Epidermal melanocyte (primary cell): ENCODE data around the gene OTX1.
"Not testable (repeated sequence)": the region's sequence is repeated elsewhere in the genome, so short reads cannot be mapped to it uniquely, and the experiment has no call there.

ENCODE experiments used
- DNase-seq: peaks from one replicate; pipeline ENCODE4 v3.0.0; 2011; ENCODE audit warnings: low spot score; ENCODE audit not compliant: insufficient read length

OTX1 gene

GRCh38 chr2:63050334-63051041 is at the start of gene OTX1:
Gene OTX1, plus strand, starts transcription at chr2:63050830. Its CDS starts 2,161 bp downstream, at chr2:63052991.
- DNase-seq = no peak

- DNase-seq = no peak
Measured at GRCh38 chr2:63001576-63001975, 49.1 kb upstream of the OTX1 start.

GRCh38 chr2:63003351-63003750 is 47.3 kb upstream of the OTX1 start:
- no peak for DNase-seq

GRCh38 chr2:63007813-63008458 is 42.7 kb upstream of the OTX1 start:
- DNase-seq = no peak

- no peak for DNase-seq
Measured at GRCh38 chr2:63008838-63009237, 41.8 kb upstream of the OTX1 start.

GRCh38 chr2:63009490-63009889 is 41.1 kb upstream of the OTX1 start:
- DNase-seq = no peak

- DNase-seq = no peak
Measured at GRCh38 chr2:63012541-63012940, 38.1 kb upstream of the OTX1 start.

- no peak for DNase-seq
Measured at GRCh38 chr2:63013438-63013837, 37.2 kb upstream of the OTX1 start.

GRCh38 chr2:63015389-63015788 is 35.2 kb upstream of the OTX1 start:
- DNase-seq = no peak

GRCh38 chr2:63018439-63018838 is 32.2 kb upstream of the OTX1 start:
- DNase-seq = no peak

GRCh38 chr2:63019686-63020085 is 30.9 kb upstream of the OTX1 start:
- not testable (repeated sequence) for DNase-seq

- DNase-seq = no peak
Measured at GRCh38 chr2:63023444-63023843, 27.2 kb upstream of the OTX1 start.

- DNase-seq = no peak
Measured at GRCh38 chr2:63027220-63027619, 23.4 kb upstream of the OTX1 start.

- no peak for DNase-seq
Measured at GRCh38 chr2:63029058-63029457, 21.6 kb upstream of the OTX1 start.

- no peak for DNase-seq
Measured at GRCh38 chr2:63034526-63034925, 16.1 kb upstream of the OTX1 start.

- DNase-seq = no peak
Measured at GRCh38 chr2:63035169-63035568, 15.5 kb upstream of the OTX1 start.

- DNase-seq = no peak
Measured at GRCh38 chr2:63035660-63036059, 15.0 kb upstream of the OTX1 start.

- DNase-seq = no peak
Measured at GRCh38 chr2:63038034-63038433, 12.6 kb upstream of the OTX1 start.

- no peak for DNase-seq
Measured at GRCh38 chr2:63040586-63040985, 10.0 kb upstream of the OTX1 start.

- DNase-seq = no peak
Measured at GRCh38 chr2:63041592-63041991, 9.0 kb upstream of the OTX1 start.

GRCh38 chr2:63044362-63045327 is 6.0 kb upstream of the OTX1 start:
- no peak for DNase-seq

- DNase-seq = no peak
Measured at GRCh38 chr2:63046552-63046951, 4.1 kb upstream of the OTX1 start.
